ENCODE measurements around the gene CALR. TPM values are rescaled to one million over a fixed set of nuclear protein-coding genes. Genes with fewer than 3 reads are reported as not detected.
A peak's percentile ranks its signal among the peaks of the same experiment; 100 is the strongest.

CALR gene
- total and polyA plus RNA-seq, 2 experiments from 2014 or later, result 1,015 to 1,238 TPM

DNA sequence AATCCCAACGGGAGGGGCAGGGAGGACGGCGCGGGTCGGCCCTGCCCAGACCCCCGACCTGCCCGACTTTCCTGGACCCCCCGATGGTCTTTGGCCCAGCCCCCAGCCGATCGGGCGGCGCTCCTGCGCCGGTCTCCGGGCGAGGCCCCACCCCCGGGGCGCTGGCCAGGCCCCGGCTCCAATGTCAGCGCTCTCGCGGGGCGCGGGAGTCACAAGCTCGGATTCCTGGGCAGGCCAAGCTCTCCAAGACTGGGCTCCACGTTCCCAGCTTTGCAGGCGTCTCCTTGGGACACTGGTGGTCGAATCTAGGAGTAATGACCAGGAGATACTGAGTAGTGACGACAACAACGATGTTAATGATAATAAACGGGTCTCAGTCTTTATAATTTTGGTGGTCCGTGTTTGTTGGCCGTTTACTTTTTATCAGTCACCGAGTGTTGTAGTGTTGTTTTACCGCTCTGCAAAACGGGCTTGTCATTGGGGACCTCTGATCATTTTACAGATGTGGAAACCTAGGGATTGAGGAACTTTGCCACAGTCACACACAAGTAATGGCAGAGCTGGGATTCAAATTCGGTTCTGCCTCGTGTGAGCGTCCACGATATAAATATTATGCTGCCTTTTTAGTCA lies 7.8 kb downstream of the CALR start:
- Histone ChIP-seq H3K9ac (peak overlapping the region; percentile 91), H3K36me3 (ENCODE audit: low read depth) (peaks cover 39% of the 10 kb centered on the region)
- in situ Hi-C loops (cut with MboI), result no loop called here

DNA sequence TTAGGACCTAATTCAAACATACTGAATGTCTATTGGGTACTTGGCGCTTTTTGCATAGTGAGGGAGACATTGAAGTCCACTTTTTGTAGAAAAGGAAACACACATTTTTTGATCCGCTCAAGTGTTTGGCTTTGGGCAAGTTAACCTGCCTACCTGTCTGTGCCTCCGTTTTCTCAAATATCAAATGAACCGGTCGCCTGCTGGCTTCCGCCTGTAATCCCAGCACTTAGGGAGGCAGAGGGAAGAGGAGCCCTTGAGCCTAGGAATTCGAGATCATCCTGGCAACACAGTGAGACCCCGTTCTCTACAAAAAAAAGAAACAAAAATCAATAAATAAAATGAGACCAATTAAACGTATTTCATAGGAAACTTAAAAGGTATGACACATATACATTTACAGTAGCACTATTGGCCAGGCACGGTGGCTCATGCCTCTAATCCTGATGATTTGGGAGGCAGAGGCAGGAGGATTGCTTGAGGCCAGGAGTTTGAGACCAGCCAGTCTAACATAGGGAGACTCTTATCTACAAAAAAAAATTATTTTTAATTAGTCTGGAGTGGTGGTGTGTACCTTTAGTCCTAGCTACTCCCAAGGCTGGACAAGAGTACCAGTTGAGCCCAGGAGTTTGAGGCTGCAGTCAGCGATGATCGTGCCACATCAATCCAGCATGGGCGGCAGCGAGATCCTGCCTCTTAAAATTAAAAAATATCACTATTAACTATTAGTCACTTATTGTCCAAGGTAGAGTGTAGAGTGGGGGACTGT lies 8.5 kb downstream of the CALR start:
- no peak overlapping the region for H2AFZ ChIP-seq
- 57% methylated on average over 14 of the region's 14 CpGs for WGBS, 2 experiments (ENCODE audit: low coverage in 1 of 2, low lambda C conversion rate in 2 of 2, missing lambda C conversion rate in 2 of 2)
- DNase-seq, result peak; percentile 17
- H3K4me2 ChIP-seq (ENCODE audit: unreplicated experiment), result peak overlapping the region; percentile 93
- H3K4me1 ChIP-seq (ENCODE audit: insufficient read depth), result peaks cover 15% of the 10 kb centered on the region
- H3K4me3 ChIP-seq, result peak overlapping the region; percentile 88
- H3F3A ChIP-seq (ENCODE audit: insufficient read depth), result peaks cover 42% of the 10 kb centered on the region
- TF ChIP-seq EZH2 (IDR thresholded peaks at IDR 0.05; ENCODE audit: insufficient read depth, poor library complexity, severe bottlenecking) (no peak), EZH2phosphoT487 (IDR thresholded peaks at IDR 0.05; ENCODE audit: insufficient read depth, low read depth) (no peak)
- peaks cover 75% of the 10 kb centered on the region for H3K79me2 ChIP-seq (ENCODE audit: insufficient read depth)
- H3K9me3 ChIP-seq (ENCODE audit: low read depth), result no peaks in the 10 kb centered on the region
- H4K20me1 ChIP-seq (ENCODE audit: insufficient read depth), result no peaks in the 10 kb centered on the region
- no peaks in the 10 kb centered on the region for H3K27me3 ChIP-seq (replicated peaks; ENCODE audit: insufficient read depth)
- no peaks in the 10 kb centered on the region for H3K9me2 ChIP-seq (ENCODE audit: insufficient read depth)
- H3K9ac ChIP-seq, result peak overlapping the region; percentile 91
- in situ Hi-C loops (cut with MboI), result no loop called here
- H3K36me3 ChIP-seq (ENCODE audit: low read depth), result peaks cover 36% of the 10 kb centered on the region; the same call in 1 of the 2 replicates
- H3K27ac ChIP-seq, result peak overlapping the region; percentile 91

More for the DNA sequence above, 7.8 kb downstream of the CALR start:
- Histone ChIP-seq H3K9me2 (ENCODE audit: insufficient read depth) (no peaks in the 10 kb centered on the region), H3K4me3 (peak overlapping the region; percentile 88), H4K20me1 (ENCODE audit: insufficient read depth) (no peaks in the 10 kb centered on the region), H3K4me2 (ENCODE audit: unreplicated experiment) (peak overlapping the region; percentile 93), H3K4me1 (ENCODE audit: insufficient read depth) (peaks cover 15% of the 10 kb centered on the region), H3K27ac (peak overlapping the region; percentile 91), H3K79me2 (ENCODE audit: insufficient read depth) (peaks cover 75% of the 10 kb centered on the region), H3K9me3 (ENCODE audit: low read depth) (no peaks in the 10 kb centered on the region), H2AFZ (no peak overlapping the region), H3F3A (ENCODE audit: insufficient read depth) (peaks cover 42% of the 10 kb centered on the region), H3K27me3 (replicated peaks; ENCODE audit: insufficient read depth) (no peaks in the 10 kb centered on the region)
- WGBS, 2 experiments (ENCODE audit: low coverage in 1 of 2, low lambda C conversion rate in 2 of 2, missing lambda C conversion rate in 2 of 2), result 2 to 3% methylated on average over 16 to 35 of the region's 40 CpGs
- no peak for TF ChIP-seq EZH2 (IDR thresholded peaks at IDR 0.05; ENCODE audit: insufficient read depth, poor library complexity, severe bottlenecking)
- TF ChIP-seq EZH2phosphoT487 (IDR thresholded peaks at IDR 0.05; ENCODE audit: insufficient read depth, low read depth), result no peak
- peak; percentile 96 for DNase-seq

DNA sequence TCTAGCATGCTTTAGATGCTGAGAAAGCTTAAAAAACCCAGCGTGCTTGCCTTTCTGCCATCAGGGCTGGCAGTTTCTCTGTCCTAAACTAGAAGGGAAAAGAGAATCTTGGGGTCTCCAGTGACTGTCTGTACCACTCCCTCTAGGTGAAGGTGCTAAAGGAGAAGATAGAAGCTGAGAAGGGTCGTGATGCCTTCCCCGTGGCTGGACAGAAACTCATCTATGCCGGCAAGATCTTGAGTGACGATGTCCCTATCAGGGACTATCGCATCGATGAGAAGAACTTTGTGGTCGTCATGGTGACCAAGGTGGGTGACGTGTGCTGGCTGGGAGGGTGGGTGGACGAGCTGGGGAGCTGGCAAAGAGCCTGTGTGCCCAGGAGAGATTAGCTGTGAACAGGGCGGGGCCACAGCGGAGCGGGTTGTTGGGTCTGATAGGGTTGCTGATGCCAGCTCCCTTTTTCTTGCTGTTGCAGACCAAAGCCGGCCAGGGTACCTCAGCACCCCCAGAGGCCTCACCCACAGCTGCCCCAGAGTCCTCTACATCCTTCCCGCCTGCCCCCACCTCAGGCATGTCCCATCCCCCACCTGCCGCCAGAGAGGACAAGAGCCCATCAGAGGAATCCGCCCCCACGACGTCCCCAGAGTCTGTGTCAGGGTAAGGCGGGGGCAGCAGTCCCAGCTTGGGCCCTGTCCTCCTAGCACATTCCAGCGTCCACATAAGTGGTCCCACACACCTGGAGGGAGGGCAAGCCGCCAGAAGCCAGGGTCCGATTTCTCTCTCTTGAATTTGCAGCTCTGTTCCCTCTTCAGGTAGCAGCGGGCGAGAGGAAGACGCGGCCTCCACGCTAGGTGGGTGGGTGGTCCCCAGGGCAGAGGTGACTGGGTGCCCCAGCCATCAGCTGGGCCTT lies 9.5 kb downstream of the CALR start:
- Histone ChIP-seq H4K20me1 (ENCODE audit: insufficient read depth) (no peaks in the 10 kb centered on the region), H3K4me1 (ENCODE audit: insufficient read depth) (peaks cover 23% of the 10 kb centered on the region), H3K4me2 (ENCODE audit: unreplicated experiment) (no peak overlapping the region), H3K27me3 (replicated peaks; ENCODE audit: insufficient read depth) (no peaks in the 10 kb centered on the region), H3K4me3 (no peak overlapping the region), H3K27ac (0 out of 2 replicates have a peak overlapping the region, but pooled peaks have one; percentile 91), H3K9me3 (ENCODE audit: low read depth) (no peaks in the 10 kb centered on the region), H2AFZ (no peak overlapping the region), H3K36me3 (ENCODE audit: low read depth) (peaks cover 36% of the 10 kb centered on the region; the same call in 1 of the 2 replicates), H3K9me2 (ENCODE audit: insufficient read depth) (no peaks in the 10 kb centered on the region), H3K79me2 (ENCODE audit: insufficient read depth) (peaks cover 73% of the 10 kb centered on the region), H3F3A (ENCODE audit: insufficient read depth) (peaks cover 43% of the 10 kb centered on the region), H3K9ac (peak overlapping the region; percentile 91)
- DNase-seq, result no peak
- no peak for TF ChIP-seq EZH2phosphoT487 (IDR thresholded peaks at IDR 0.05; ENCODE audit: insufficient read depth, low read depth)
- no peak for TF ChIP-seq EZH2 (IDR thresholded peaks at IDR 0.05; ENCODE audit: insufficient read depth, poor library complexity, severe bottlenecking)
- in situ Hi-C loops (cut with MboI), result no loop called here
- 86 to 91% methylated on average over 24 to 28 of the region's 28 CpGs for WGBS, 2 experiments (ENCODE audit: low coverage in 1 of 2, low lambda C conversion rate in 2 of 2, missing lambda C conversion rate in 2 of 2)
